ENCODE results near the gene UTP11.

DNA sequence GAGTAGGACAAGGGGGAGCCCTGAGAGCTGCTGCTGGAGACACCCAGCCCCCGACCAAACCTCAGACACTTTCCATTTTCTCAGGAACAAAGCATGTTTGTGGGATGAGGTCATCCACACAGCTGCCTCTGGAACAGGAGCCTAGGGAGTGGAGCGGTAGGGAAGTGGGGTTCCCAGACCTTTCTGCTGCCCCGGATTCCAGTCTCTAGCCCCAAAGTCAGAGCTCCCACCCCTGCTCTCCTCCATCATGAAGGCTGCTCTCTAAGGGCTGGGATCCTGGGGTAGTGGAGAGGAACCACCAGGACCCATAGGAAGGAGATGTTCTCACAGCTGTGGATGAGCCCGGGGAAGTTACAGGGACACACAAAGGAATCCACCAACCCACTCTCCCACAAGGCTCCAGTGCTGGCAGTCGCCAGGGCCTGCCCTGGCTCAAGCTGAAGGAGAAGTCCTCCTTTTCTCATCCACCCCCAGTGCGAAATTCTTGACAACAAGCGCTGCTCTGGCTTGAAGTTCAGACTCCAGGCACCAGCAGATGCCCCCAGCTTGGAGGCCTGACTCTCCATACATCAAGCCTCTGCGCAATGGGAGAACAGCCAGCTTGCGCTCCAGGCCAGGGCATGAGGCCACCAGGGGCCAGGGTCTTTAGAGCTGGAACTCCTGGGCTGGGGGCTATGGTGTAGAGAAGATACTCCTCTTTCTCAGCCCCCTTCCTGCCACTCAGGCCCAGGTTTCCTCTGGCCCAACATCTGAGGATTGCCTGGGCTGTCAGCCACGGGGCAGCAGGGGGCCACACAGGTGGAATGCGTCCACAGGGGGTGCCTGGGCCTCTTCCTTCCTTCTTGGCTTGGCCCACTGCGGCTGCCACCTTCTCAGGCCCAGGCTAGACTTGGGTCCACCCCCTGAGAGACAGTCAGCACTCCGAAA, 11.7 kb upstream of the UTP11 start:
- TF ChIP-seq EZH2 (IDR thresholded peaks at IDR 0.05; ENCODE audit: insufficient read depth, poor library complexity, severe bottlenecking) (no peak), EZH2phosphoT487 (IDR thresholded peaks at IDR 0.05; ENCODE audit: insufficient read depth, low read depth) (no peak)

All from GM23248 (cell line).